Activated T-helper 1 cell treated with anti-CD3 and anti-CD28 coated beads, Interleukin-2, amount 50 U/mL, for 16 hours (primary cell): ENCODE measurements around the gene HDGF.

Experiments used
- DNase-seq, 2 donors: peaks; one replicate each; pipeline ENCODE4 v3.0.0-alpha.2; 2020; ENCODE audit warnings: low read depth in 1 of 2, low spot score in 1 of 2

The HDGF gene

GRCh38 chr1:156700736-156701531 lies 50.5 kb downstream of the HDGF start:
- no peak for DNase-seq

- no peak for DNase-seq
Observed at GRCh38 chr1:156698995-156699394, 52.5 kb downstream of the HDGF start.

GRCh38 chr1:156697481-156697880 lies 54.0 kb downstream of the HDGF start:
- DNase-seq: no peak

GRCh38 chr1:156696755-156697154 lies 54.7 kb downstream of the HDGF start:
- no peak for DNase-seq

- DNase-seq: no peak
Observed at GRCh38 chr1:156694690-156694962, 56.8 kb downstream of the HDGF start.

GRCh38 chr1:156693848-156694689 lies 57.4 kb downstream of the HDGF start:
- DNase-seq: no peak

- no peak for DNase-seq
Observed at GRCh38 chr1:156692925-156693847, 58.3 kb downstream of the HDGF start.

- DNase-seq: no peak
Observed at GRCh38 chr1:156692441-156692924, 59.0 kb downstream of the HDGF start.
